GM12878 (cell line): Measurements from ENCODE around the gene TCF12. TPM values are rescaled to one million over a fixed set of nuclear protein-coding genes. Genes with fewer than 3 reads are reported as not detected.

Experiments
- ATAC-seq: fragments of 200-7000 bp; cut with Tn5 transposase; 3 replicates; pipeline ENCODE4 v1.9.1; 2020; ENCODE audit warnings: mild to moderate bottlenecking, moderate library complexity
- BruUV-seq: library from RNA; stranded (reverse); fragments of 400-500 nt; replicated peaks from 2 replicates; lab custom pipeline; 2021; lab: Mats Ljungman, UMichigan
- CTCF ChIA-PET: fragments of 300-600 bp; sonication (Branson Sonifier 250); formaldehyde crosslinking; extraction: SDS; loops from one replicate; lab custom pipeline; 2021; ENCODE audit warnings: inconsistent platforms; lab: Yijun Ruan, JAX
- POLR2A ChIA-PET: fragments of 350-600 bp; formaldehyde crosslinking; extraction: SDS; loops from one replicate; lab custom pipeline; 2021; ENCODE audit warnings: inconsistent platforms; lab: Charles Lee
- RAD21 ChIA-PET: fragments of 300-600 bp; sonication (Branson Sonifier 250); formaldehyde crosslinking; loops from one replicate; lab custom pipeline; 2023; ENCODE audit warnings: antibody characterized with exemption; ENCODE audit not compliant: unreplicated experiment; lab: Charles Lee
- SMC1A ChIA-PET: fragments of 300-600 bp; sonication (Branson Sonifier 250); formaldehyde crosslinking; loops from one replicate; lab custom pipeline; 2023; ENCODE audit not compliant: unreplicated experiment, uncharacterized antibody; lab: Charles Lee
- DNase-seq: peaks from one replicate; pipeline ENCODE4 v3.0.0-alpha.2; 2011; ENCODE audit warnings: low read depth, low spot score
- FAIRE-seq: peaks from 3 replicates; lab custom pipeline; 2011; peaks lifted over from hg19 to GRCh38; lab: Jason Lieb, UNC
- H2AFZ ChIP-seq: 2 replicates; pipeline ENCODE4 v1.6.0; 2011; ENCODE audit warnings: low read depth, low read length, control low read depth; ENCODE audit not compliant: control insufficient read depth
- H3K27ac ChIP-seq: 2 replicates; pipeline ENCODE4 v1.5.1; 2011; ENCODE audit warnings: control low read depth; ENCODE audit not compliant: control insufficient read depth, insufficient read depth
- H3K27me3 ChIP-seq, 2 experiments: replicated peaks in 1 of 2; 2 replicates each; pipeline versions ENCODE4 v1.6.0 to v1.6.1; 2011; ENCODE audit warnings: low read length in 1 of 2; ENCODE audit not compliant: control insufficient read depth in 2 of 2, insufficient read depth in 2 of 2
- H3K36me3 ChIP-seq, 2 experiments: 2 replicates each; pipeline ENCODE4 v1.5.1; 2011; ENCODE audit warnings: low read length in 1 of 2; ENCODE audit not compliant: control insufficient read depth in 2 of 2, insufficient read depth in 2 of 2
- H3K4me1 ChIP-seq: 2 replicates; pipeline ENCODE4 v1.6.1; 2011; ENCODE audit warnings: mild to moderate bottlenecking, low read length, moderate library complexity, mixed read lengths; ENCODE audit not compliant: control insufficient read depth, insufficient read depth
- H3K4me2 ChIP-seq: 2 replicates; pipeline ENCODE4 v1.6.0; 2011; ENCODE audit warnings: control low read depth; ENCODE audit not compliant: control insufficient read depth, insufficient read depth
- H3K4me3 ChIP-seq: fragments of 200-600 bp; sonication (generic); 2 replicates; pipeline ENCODE4 v1.5.1; 2016
- H3K79me2 ChIP-seq: 2 replicates; pipeline ENCODE4 v1.6.0; 2011; ENCODE audit warnings: low read length; ENCODE audit not compliant: control insufficient read depth, insufficient read depth
- H3K9ac ChIP-seq: 2 replicates; pipeline ENCODE4 v1.8.0; 2011; ENCODE audit warnings: low read length, control low read depth, mixed read lengths; ENCODE audit not compliant: control insufficient read depth, insufficient read depth
- H3K9me3 ChIP-seq: replicated peaks from 3 replicates; pipeline ENCODE4 v1.5.1; 2011; ENCODE audit warnings: mild to moderate bottlenecking, low read length; ENCODE audit not compliant: control insufficient read depth, insufficient read depth
- H4K20me1 ChIP-seq: 2 replicates; pipeline ENCODE4 v1.6.0; 2011; ENCODE audit not compliant: control insufficient read depth, insufficient read depth
- HCFC1 ChIP-seq: fragments of 150-350 bp; IDR thresholded peaks from 2 replicates; pipeline ENCODE4 v1.6.1; 2014; ENCODE audit warnings: low read length
- JUNB ChIP-seq: IDR thresholded peaks from 2 replicates; pipeline ENCODE4 v1.6.1; 2016; ENCODE audit warnings: antibody characterized with exemption, mild to moderate bottlenecking
- NFYA ChIP-seq: IDR thresholded peaks from 2 replicates; pipeline ENCODE4 v1.6.1; 2011; ENCODE audit warnings: low read depth, mild to moderate bottlenecking, low read length, improper control_type of control experiment, borderline replicate concordance
- RAD21 ChIP-seq: IDR thresholded peaks from 2 replicates; pipeline ENCODE4 v1.6.1; 2011; ENCODE audit warnings: mild to moderate bottlenecking, low read depth, low read length, moderate library complexity; ENCODE audit not compliant: insufficient read depth
- RBBP5 ChIP-seq: fragments of 200-600 bp; sonication (generic); conservative IDR thresholded peaks from 2 replicates; pipeline ENCODE4 v1.6.1; 2016
- REST ChIP-seq: IDR thresholded peaks from 2 replicates; pipeline ENCODE4 v1.6.1; 2012; ENCODE audit warnings: mild to moderate bottlenecking, low read depth, low read length
- RUNX3 ChIP-seq: IDR thresholded peaks from 2 replicates; pipeline ENCODE4 v1.6.1; 2012; ENCODE audit warnings: low read length, inconsistent platforms
- SKIL ChIP-seq: fragments of 450-650 bp; IDR thresholded peaks from 2 replicates; pipeline ENCODE4 v1.6.1; 2017; ENCODE audit warnings: mild to moderate bottlenecking, low read depth, inconsistent platforms; ENCODE audit not compliant: poor library complexity, severe bottlenecking
- STAT3 ChIP-seq: IDR thresholded peaks from 2 replicates; pipeline ENCODE4 v1.6.1; 2011; ENCODE audit warnings: low read depth, low read length, improper control_type of control experiment
- SUPT20H ChIP-seq: IDR thresholded peaks from 2 replicates; pipeline ENCODE4 v1.6.1; 2011; ENCODE audit warnings: low read depth, mild to moderate bottlenecking, low read length, moderate library complexity, borderline replicate concordance; ENCODE audit not compliant: control insufficient read depth
- USF2 ChIP-seq: IDR thresholded peaks from 2 replicates; pipeline ENCODE4 v1.6.1; 2011; ENCODE audit warnings: low read depth, low read length, improper control_type of control experiment, borderline replicate concordance
- ZNF687 ChIP-seq: fragments of 450-650 bp; IDR thresholded peaks from 2 replicates; pipeline ENCODE4 v1.6.1; 2017; ENCODE audit warnings: mild to moderate bottlenecking, moderate library complexity
- in situ Hi-C: fragments of 300-500 bp; cut with MboI; formaldehyde crosslinking; loops from 9 replicates; pipeline ENCODE4 v1.14.3; 2018; ENCODE audit warnings: mixed read lengths
- intact Hi-C: fragments of 100-400 bp; cut with micrococcal nuclease; formaldehyde crosslinking; loops from one replicate; pipeline ENCODE4 v1.14.2; 2022; ENCODE audit not compliant: unreplicated experiment
- polyA plus RNA-seq, 11 experiments: library from polyadenylated mRNA; depleted of rRNA in 4 of 11; unstranded in 6 of 11; stranded (reverse) in 5 of 11; fragments of >200 nt; fragmentation: Nextera tagmentation in 4 of 11; fragmentation: Illumina TruSeq in 1 of 11; extraction: Ambion mirVana in 4 of 11; extraction: Trizol in 1 of 11; gene quantifications; 1 replicate in 1 of 11; 2 replicates in 10 of 11; pipeline versions ENCODE4 v1.2.1 to v1.2.3, GENCODE V29; 2011 to 2016; ENCODE audit warnings: inconsistent platforms in 2 of 11, missing spikeins in 2 of 11, low read depth in 1 of 11
- total RNA-seq, 4 experiments: library from RNA; depleted of rRNA in 3 of 4; stranded (reverse); fragments of >200 nt in 3 of 4; fragmentation: Illumina TruSeq in 1 of 4; extraction: Trizol in 1 of 4; gene quantifications; 2 replicates each; pipeline versions ENCODE4 v1.2.1 to v1.2.3, GENCODE V29; 2013 to 2021

The TCF12 gene
- total and polyA plus RNA-seq, 10 of the 15 experiments (the other 5 are each of a cell fraction or from before 2014, with no cell fraction given): 8.2 to 70.9 (median 49.5) TPM

- Histone ChIP-seq H3K9ac (no peak overlapping the region), H3K4me2 (no peak overlapping the region), H4K20me1 (no peaks in the 10 kb centered on the region), H3K36me3 (no peaks in the 10 kb centered on the region), H2AFZ (no peak overlapping the region), H3K27me3 (no peaks in the 10 kb centered on the region), H3K27ac (no peak overlapping the region)
- no TSS peak for BruUV-seq
- intact Hi-C loops: no loop called here
- ChIA-PET POLR2A (interaction anchor here (0.6 kb wide), 1 partner anchor 30 kb away, joined by 6 read pairs; no protein-coding TSS in a partner anchor), RAD21 (no interaction called here)
- no peak for ATAC-seq
- DNase-seq: no peak
- TF ChIP-seq JUNB (no peak), SUPT20H (no peak), NFYA (no peak), RUNX3 (no peak), STAT3 (no peak), REST (no peak), USF2 (no peak), RBBP5 (no peak), ZNF687 (no peak), RAD21 (no peak), SKIL (no peak), HCFC1 (no peak)
- TF ChIP-seq, all 136 proteins: peak for 0
- no peak for FAIRE-seq
- no peaks in the 10 kb centered on the region; the same call in 1 of the 3 replicates for H3K9me3 ChIP-seq
- in situ Hi-C loops: no loop called here
- CTCF ChIA-PET: interaction anchor here (1.4 kb wide), 1 partner anchor 9 kb away, joined by 4 read pairs; no protein-coding TSS in a partner anchor
- peaks cover 19% of the 10 kb centered on the region; the same call in 1 of the 2 replicates for H3K4me1 ChIP-seq
- no peak overlapping the region for H3K4me3 ChIP-seq
- SMC1A ChIA-PET: interaction anchor here (0.7 kb wide), 1 partner anchor 9 kb away, joined by 5 read pairs; no protein-coding TSS in a partner anchor
- peaks cover 48% of the 10 kb centered on the region for H3K79me2 ChIP-seq
Measured at GRCh38 chr15:56968256-56968655, 49.8 kb downstream of the TCF12 start.
